GM12878 (cell line): Measurements from ENCODE around the gene PRKCB.

Source experiments
- BHLHE40 ChIP-seq, 2 experiments: fragments of 450-650 bp in 1 of 2; IDR thresholded peaks; 2 replicates each; pipeline ENCODE4 v1.6.1; 2011 to 2017; ENCODE audit warnings: low read depth in 2 of 2, borderline replicate concordance in 1 of 2, improper control_type of control experiment in 1 of 2, low read length in 1 of 2, mild to moderate bottlenecking in 1 of 2
- CTCF ChIP-seq, 3 experiments: IDR thresholded peaks in 2 of 3; conservative IDR thresholded peaks in 1 of 3; 2 replicates each; pipeline ENCODE4 v1.5.1; 2011; ENCODE audit warnings: low read depth in 3 of 3, low read length in 3 of 3, mild to moderate bottlenecking in 3 of 3, control low read depth in 2 of 3, moderate library complexity in 2 of 3, inconsistent platforms in 1 of 3, mixed read lengths in 1 of 3; ENCODE audit not compliant: control insufficient read depth in 2 of 3, insufficient read depth in 1 of 3; ENCODE audit errors: extremely low read depth in 1 of 3
- EZH2 ChIP-seq: IDR thresholded peaks from 2 replicates; pipeline ENCODE4 v1.6.1; 2012; ENCODE audit warnings: low read depth, mild to moderate bottlenecking, control low read depth, inconsistent platforms, low read length, borderline replicate concordance; ENCODE audit not compliant: control insufficient read depth
- POLR2A ChIP-seq: IDR thresholded peaks from 2 replicates; pipeline ENCODE4 v1.6.1; 2011; ENCODE audit warnings: low read depth, mild to moderate bottlenecking, low read length
- POLR2AphosphoS2 ChIP-seq: IDR thresholded peaks from 2 replicates; pipeline ENCODE4 v1.6.1; 2011; ENCODE audit warnings: low read depth, mild to moderate bottlenecking, low read length, improper control_type of control experiment, moderate library complexity
- SREBF2 ChIP-seq: IDR thresholded peaks from 2 replicates; pipeline ENCODE4 v1.6.1; 2012; ENCODE audit warnings: mild to moderate bottlenecking, low read length
- ZBTB40 ChIP-seq: fragments of 450-650 bp; IDR thresholded peaks from 2 replicates; pipeline ENCODE4 v1.6.1; 2016; ENCODE audit warnings: mild to moderate bottlenecking, moderate library complexity, borderline replicate concordance

GRCh38 chr16:23899869-23900268, 64.1 kb downstream of the PRKCB start:
- TF ChIP-seq BHLHE40 (IDR thresholded peaks at IDR 0.05; ENCODE audit: borderline replicate concordance in 1 of 2, low read depth in 2 of 2, low read length in 1 of 2) (no peak), SREBF2 (no peak), CTCF (IDR thresholded peaks at IDR 0.05 in 2 of 3, conservative IDR thresholded peaks at IDR 0.05 in 1 of 3; ENCODE audit: control insufficient read depth in 2 of 3, extremely low read depth in 1 of 3, insufficient read depth in 1 of 3, low read depth in 3 of 3, low read length in 3 of 3) (no peak), EZH2 (no peak), POLR2A (no peak), POLR2AphosphoS2 (no peak), ZBTB40 (no peak)
